Lower leg skin (tissue), 4 donors: ENCODE results near the gene PCGF5. TPM values are rescaled to one million over a fixed set of nuclear protein-coding genes. Genes with fewer than 3 reads are reported as not detected.

ENCODE experiments used
- DNase-seq, 2 donors: peaks; one replicate each; pipeline ENCODE4 v3.0.0-alpha.2; 2019; ENCODE audit warnings: low spot score in 2 of 2
- H3K4me3 ChIP-seq: fragments of 200-600 bp; sonication (generic); 2 replicates; pipeline ENCODE4 v1.5.1; 2017; ENCODE audit warnings: mild to moderate bottlenecking, low read depth; ENCODE audit not compliant: poor library complexity, severe bottlenecking
- CTCF ChIP-seq, 3 donors: fragments of 450-650 bp; IDR thresholded peaks; one replicate each; pipeline ENCODE4 v1.5.1; 2016; ENCODE audit warnings: antibody characterized with exemption in 3 of 3, mild to moderate bottlenecking in 3 of 3, moderate library complexity in 2 of 3
- POLR2A ChIP-seq, 2 donors: fragments of 450-650 bp; IDR thresholded peaks; one replicate each; pipeline ENCODE4 v1.6.1; 2016 to 2017; ENCODE audit warnings: antibody characterized with exemption in 2 of 2, mild to moderate bottlenecking in 1 of 2, moderate library complexity in 1 of 2
- WGBS, 2 donors: methylation state at CpG; one replicate each; pipeline ENCODE4 v1.1.5; 2018; 5-methylcytosine and 5-hydroxymethylcytosine counted together
- intact Hi-C: fragments of 100-400 bp; cut with DNase I; formaldehyde crosslinking; loops from one replicate; pipeline ENCODE4 v1.15.0; 2023; ENCODE audit warnings: low total_unique reads
- total RNA-seq, 4 donors: library from RNA; depleted of rRNA; stranded (reverse); fragments of >200 nt; gene quantifications; one replicate each; pipeline ENCODE4 v1.1.0, GENCODE V29; 2016

Gene PCGF5
- total RNA-seq, 4 donors from 2014 or later = 16.4 to 43.4 (median 28.3) TPM

GRCh38 chr10:91229683-91230082 lies 9.2 kb downstream of the PCGF5 start:
- 39 to 44% methylated on average over 1 of the region's 1 CpG for WGBS, 2 donors
- no peak for DNase-seq
- H3K4me3 ChIP-seq = no peak overlapping the region
- intact Hi-C loops = no loop called here
- TF ChIP-seq CTCF (IDR thresholded peaks at IDR 0.05) (no peak), POLR2A (IDR thresholded peaks at IDR 0.05) (no peak)

- intact Hi-C loops = no loop called here
- 67 to 81% methylated on average over 1 of the region's 1 CpG for WGBS, 2 donors
- DNase-seq = no peak
- no peak overlapping the region for H3K4me3 ChIP-seq
- TF ChIP-seq POLR2A (IDR thresholded peaks at IDR 0.05) = no peak
- no peak for TF ChIP-seq CTCF (IDR thresholded peaks at IDR 0.05)
These were observed 17.7 kb downstream of the PCGF5 start for GRCh38 chr10:91238191-91238590.

GRCh38 chr10:91239789-91240188 lies 19.3 kb downstream of the PCGF5 start:
- DNase-seq = no peak
- WGBS, 2 donors = 84 to 90% methylated on average over 1 of the region's 1 CpG
- intact Hi-C loops = no loop called here
- no peak for TF ChIP-seq POLR2A (IDR thresholded peaks at IDR 0.05)
- TF ChIP-seq CTCF (IDR thresholded peaks at IDR 0.05) = no peak
- H3K4me3 ChIP-seq = no peak overlapping the region

GRCh38 chr10:91242940-91243339 lies 22.5 kb downstream of the PCGF5 start:
- no peak for DNase-seq
- no peak for TF ChIP-seq POLR2A (IDR thresholded peaks at IDR 0.05)
- no peak for TF ChIP-seq CTCF (IDR thresholded peaks at IDR 0.05)
- intact Hi-C loops = no loop called here
- no peak overlapping the region for H3K4me3 ChIP-seq
- WGBS, 2 donors = 88 to 89% methylated on average over 2 of the region's 2 CpGs

- WGBS, 2 donors = 46 to 86% methylated on average over 1 of the region's 1 CpG
- DNase-seq = no peak
- no peak overlapping the region for H3K4me3 ChIP-seq
- intact Hi-C loops = no loop called here
- TF ChIP-seq CTCF (IDR thresholded peaks at IDR 0.05) (no peak), POLR2A (IDR thresholded peaks at IDR 0.05) (no peak)
These were observed 27.1 kb downstream of the PCGF5 start for GRCh38 chr10:91247360-91248111.

GRCh38 chr10:91249700-91250099 lies 29.2 kb downstream of the PCGF5 start:
- no peak for TF ChIP-seq CTCF (IDR thresholded peaks at IDR 0.05)
- intact Hi-C loops = loop anchor here (10.0 kb wide), 2 partner anchors 245 to 335 kb away; no protein-coding TSS in a partner anchor
- no peak for DNase-seq
- no peak overlapping the region for H3K4me3 ChIP-seq
- WGBS, 2 donors = 52 to 61% methylated on average over 3 of the region's 3 CpGs
